LNCaP clone FGC (cell line): ENCODE measurements around the gene MTPN.

Experiments used
- DNase-seq: peaks from one replicate; pipeline ENCODE4 v3.0.0-alpha.2; 2011; ENCODE audit warnings: low read depth
- H3K4me3 ChIP-seq: 2 replicates; pipeline ENCODE4 v1.5.1; 2011; ENCODE audit warnings: mild to moderate bottlenecking, low read depth, low read length, control low read depth
- TF ChIP-seq, protein P1 (sequence below): IDR thresholded peaks from 2 replicates; pipeline ENCODE4 v1.5.1; 2012; ENCODE audit warnings: mild to moderate bottlenecking; ENCODE audit not compliant: control insufficient read depth, insufficient read depth; ENCODE audit errors: extremely low read depth

MTPN gene

DNA sequence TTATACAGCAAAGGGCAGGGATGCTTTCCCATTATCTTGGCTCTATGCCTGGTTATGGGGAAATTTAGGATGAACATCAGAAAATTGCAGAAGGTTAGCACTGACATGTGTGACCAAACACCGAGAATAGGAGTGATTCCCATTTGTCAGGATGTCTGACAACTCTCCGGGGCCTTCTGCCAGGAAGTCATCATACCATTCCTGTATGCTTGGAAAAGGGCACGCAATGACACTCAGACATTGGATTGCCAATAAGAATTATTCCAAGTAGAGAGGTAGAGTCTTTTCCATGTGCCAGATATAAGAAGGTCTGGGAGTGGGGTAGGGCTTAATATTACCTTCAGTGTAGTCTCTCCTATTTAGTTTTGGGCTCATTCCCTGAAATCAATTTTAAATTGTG lies 82.3 kb downstream of the MTPN start:
- TF ChIP-seq, protein P1, sequence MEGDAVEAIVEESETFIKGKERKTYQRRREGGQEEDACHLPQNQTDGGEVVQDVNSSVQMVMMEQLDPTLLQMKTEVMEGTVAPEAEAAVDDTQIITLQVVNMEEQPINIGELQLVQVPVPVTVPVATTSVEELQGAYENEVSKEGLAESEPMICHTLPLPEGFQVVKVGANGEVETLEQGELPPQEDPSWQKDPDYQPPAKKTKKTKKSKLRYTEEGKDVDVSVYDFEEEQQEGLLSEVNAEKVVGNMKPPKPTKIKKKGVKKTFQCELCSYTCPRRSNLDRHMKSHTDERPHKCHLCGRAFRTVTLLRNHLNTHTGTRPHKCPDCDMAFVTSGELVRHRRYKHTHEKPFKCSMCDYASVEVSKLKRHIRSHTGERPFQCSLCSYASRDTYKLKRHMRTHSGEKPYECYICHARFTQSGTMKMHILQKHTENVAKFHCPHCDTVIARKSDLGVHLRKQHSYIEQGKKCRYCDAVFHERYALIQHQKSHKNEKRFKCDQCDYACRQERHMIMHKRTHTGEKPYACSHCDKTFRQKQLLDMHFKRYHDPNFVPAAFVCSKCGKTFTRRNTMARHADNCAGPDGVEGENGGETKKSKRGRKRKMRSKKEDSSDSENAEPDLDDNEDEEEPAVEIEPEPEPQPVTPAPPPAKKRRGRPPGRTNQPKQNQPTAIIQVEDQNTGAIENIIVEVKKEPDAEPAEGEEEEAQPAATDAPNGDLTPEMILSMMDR = no peak
- H3K4me3 ChIP-seq = no peak overlapping the region
- no peak for DNase-seq

DNA sequence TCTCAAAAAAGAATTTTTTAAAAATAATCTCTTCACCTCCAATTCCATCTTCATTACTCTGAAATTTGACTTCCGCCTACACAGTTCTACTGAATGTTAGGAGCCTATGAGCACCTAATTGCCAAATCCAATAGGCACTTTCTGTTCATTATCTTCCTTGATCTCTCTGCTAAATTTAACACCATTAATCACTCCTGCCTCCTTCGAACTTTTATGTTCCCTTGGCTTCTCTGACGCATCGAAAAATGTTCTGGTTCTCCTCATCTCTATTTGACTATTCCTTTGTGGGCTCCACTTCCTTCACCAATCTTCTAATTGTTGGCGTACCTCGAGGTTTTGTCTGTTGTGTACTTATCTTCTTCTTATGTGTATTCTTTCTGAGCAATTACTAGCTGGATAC lies 87.3 kb downstream of the MTPN start:
- H3K4me3 ChIP-seq = no peak overlapping the region
- DNase-seq = no peak
- TF ChIP-seq, protein P1 = no peak

GRCh38 chr7:135888740-135889139 lies 88.4 kb downstream of the MTPN start:
- TF ChIP-seq, protein P1 = no peak
- no peak overlapping the region for H3K4me3 ChIP-seq
- DNase-seq = no peak

- no peak for DNase-seq
- TF ChIP-seq, protein P1 = no peak
- H3K4me3 ChIP-seq = no peak overlapping the region
Measured at GRCh38 chr7:135886345-135887132, 90.6 kb downstream of the MTPN start.

DNA sequence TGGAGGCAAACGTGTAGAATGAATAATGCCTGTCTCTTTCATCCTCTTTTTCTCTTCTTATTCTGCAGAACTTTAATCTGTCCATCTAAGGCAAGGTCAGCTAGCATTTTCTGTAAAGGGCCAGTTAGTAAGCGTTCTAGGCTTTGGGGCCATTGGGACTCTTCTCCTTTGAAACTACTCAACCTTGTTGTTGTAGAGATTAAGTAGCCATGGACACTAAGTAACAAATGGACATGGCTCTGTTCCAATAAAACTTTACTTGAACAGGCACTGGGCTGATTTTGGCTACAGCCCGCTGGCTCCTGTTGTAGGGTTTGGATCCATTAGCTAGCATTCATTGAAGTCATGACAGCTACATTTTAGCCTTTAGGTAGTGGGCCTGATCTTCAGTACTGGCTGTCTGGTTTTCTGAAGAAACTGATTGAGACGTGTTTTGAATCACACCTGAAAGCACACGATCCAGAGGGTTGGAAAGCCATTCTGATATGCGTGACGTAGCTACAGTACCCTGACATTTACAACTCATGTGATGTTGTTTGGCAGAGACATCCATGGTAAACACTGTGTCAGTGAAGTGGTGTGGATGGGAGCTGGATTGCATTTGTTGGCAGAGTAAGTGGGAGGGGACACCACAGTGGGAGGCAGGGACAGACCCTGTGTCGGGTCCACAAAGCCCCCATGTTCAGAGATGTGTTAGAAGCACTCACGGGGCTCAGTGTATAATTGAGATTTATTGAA lies 92.5 kb downstream of the MTPN start:
- no peak for DNase-seq
- TF ChIP-seq, protein P1 = no peak
- H3K4me3 ChIP-seq = no peak overlapping the region

- H3K4me3 ChIP-seq = no peak overlapping the region
- no peak for DNase-seq
- TF ChIP-seq, protein P1 = no peak
Measured at GRCh38 chr7:135879233-135879632, 97.9 kb downstream of the MTPN start.
